ENCODE results near the gene SLC12A3.
A peak's percentile ranks its signal among the peaks of the same experiment; 100 is the strongest.

SLC12A3 gene

DNA sequence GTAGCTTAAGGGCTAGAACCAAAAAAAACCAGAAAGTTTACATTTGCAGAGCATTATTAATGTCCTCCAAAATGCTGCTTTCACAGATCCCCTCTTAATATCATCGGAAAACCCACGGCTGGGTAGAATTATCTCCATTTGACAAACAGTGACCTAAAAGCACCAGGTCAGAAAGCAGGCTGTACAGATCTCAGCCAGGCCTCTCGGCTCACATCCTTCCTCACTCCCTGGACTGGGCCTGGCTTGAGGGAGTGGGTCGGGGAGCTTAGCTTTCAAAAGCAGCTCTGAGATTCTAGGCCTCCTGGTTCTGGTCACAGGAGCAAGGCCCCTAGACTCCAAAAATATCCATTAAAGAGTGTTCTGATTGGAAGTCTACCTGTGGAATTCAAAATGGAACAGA, 9.1 kb upstream of the SLC12A3 start:
- Histone ChIP-seq H3K27ac (no peak overlapping the region), H3K4me1 (ENCODE audit: low read depth, poor library complexity, severe bottlenecking) (peaks cover 32% of the 10 kb centered on the region), H3K79me2 (ENCODE audit: insufficient read depth, low read depth) (no peaks in the 10 kb centered on the region)

DNA sequence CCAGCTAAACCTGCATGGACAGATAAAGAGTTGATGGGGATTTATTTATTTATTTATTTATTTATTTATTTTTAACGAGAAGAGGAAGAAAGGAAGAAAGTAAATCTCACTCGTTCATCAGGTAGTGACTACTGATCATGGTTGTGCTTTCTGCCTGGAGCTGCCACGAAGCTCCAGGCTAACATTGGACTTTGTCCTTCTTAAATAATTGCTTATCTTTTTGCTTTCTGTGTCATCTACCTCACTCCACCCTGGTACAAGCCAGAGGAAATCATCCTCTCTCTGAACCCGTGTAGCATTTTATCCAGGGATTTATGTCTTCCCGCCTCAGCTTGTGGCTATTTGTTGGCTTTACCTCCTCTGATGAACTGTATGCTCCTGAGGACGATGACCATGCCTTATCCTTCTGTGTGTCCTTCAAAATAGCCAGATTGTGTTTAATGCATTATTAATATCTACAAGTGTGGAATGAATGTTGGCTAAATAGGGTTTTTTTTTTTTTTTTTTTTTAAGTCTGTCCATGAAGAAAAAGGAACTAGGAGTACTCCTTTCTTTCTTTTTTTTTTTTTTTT, 8.0 kb upstream of the SLC12A3 start:
- Histone ChIP-seq H3K36me3 (ENCODE audit: insufficient read depth) (no peaks in the 10 kb centered on the region), H3K27me3 (ENCODE audit: insufficient read depth, low read depth) (no peaks in the 10 kb centered on the region), H3K9ac (no peak overlapping the region), H2AFZ (ENCODE audit: low read depth) (no peak overlapping the region), H3K4me2 (no peak overlapping the region), H3K4me1 (ENCODE audit: low read depth, poor library complexity, severe bottlenecking) (peaks cover 43% of the 10 kb centered on the region), H3K4me3 (IDR thresholded peaks at IDR 0.05; ENCODE audit: insufficient read depth, low read depth, low read length) (no peak overlapping the region), H3K79me2 (ENCODE audit: insufficient read depth, low read depth) (no peaks in the 10 kb centered on the region), H3K27ac (no peak overlapping the region), H4K20me1 (ENCODE audit: insufficient read depth) (no peaks in the 10 kb centered on the region)
- TF ChIP-seq, protein P1, sequence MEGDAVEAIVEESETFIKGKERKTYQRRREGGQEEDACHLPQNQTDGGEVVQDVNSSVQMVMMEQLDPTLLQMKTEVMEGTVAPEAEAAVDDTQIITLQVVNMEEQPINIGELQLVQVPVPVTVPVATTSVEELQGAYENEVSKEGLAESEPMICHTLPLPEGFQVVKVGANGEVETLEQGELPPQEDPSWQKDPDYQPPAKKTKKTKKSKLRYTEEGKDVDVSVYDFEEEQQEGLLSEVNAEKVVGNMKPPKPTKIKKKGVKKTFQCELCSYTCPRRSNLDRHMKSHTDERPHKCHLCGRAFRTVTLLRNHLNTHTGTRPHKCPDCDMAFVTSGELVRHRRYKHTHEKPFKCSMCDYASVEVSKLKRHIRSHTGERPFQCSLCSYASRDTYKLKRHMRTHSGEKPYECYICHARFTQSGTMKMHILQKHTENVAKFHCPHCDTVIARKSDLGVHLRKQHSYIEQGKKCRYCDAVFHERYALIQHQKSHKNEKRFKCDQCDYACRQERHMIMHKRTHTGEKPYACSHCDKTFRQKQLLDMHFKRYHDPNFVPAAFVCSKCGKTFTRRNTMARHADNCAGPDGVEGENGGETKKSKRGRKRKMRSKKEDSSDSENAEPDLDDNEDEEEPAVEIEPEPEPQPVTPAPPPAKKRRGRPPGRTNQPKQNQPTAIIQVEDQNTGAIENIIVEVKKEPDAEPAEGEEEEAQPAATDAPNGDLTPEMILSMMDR (conservative IDR thresholded peaks at IDR 0.05; ENCODE audit: low read depth, low read length) = no peak

More for the DNA sequence above, 9.1 kb upstream of the SLC12A3 start:
- Histone ChIP-seq H3K27me3 (ENCODE audit: insufficient read depth, low read depth) (no peaks in the 10 kb centered on the region), H3K4me2 (no peak overlapping the region), H2AFZ (ENCODE audit: low read depth) (no peak overlapping the region), H3K9ac (no peak overlapping the region), H3K36me3 (ENCODE audit: insufficient read depth) (no peaks in the 10 kb centered on the region), H4K20me1 (ENCODE audit: insufficient read depth) (no peaks in the 10 kb centered on the region), H3K4me3 (IDR thresholded peaks at IDR 0.05; ENCODE audit: insufficient read depth, low read depth, low read length) (no peak overlapping the region)
- TF ChIP-seq, protein P1 (conservative IDR thresholded peaks at IDR 0.05; ENCODE audit: low read depth, low read length) = no peak

- H3K27ac ChIP-seq = no peak overlapping the region
- H3K4me3 ChIP-seq (IDR thresholded peaks at IDR 0.05; ENCODE audit: insufficient read depth, low read depth, low read length) = no peak overlapping the region
- no peak overlapping the region for H2AFZ ChIP-seq (ENCODE audit: low read depth)
- peaks cover 57% of the 10 kb centered on the region for H3K4me1 ChIP-seq (ENCODE audit: low read depth, poor library complexity, severe bottlenecking)
- no peak overlapping the region for H3K9ac ChIP-seq
- no peak overlapping the region for H3K4me2 ChIP-seq
- TF ChIP-seq, protein P1 (conservative IDR thresholded peaks at IDR 0.05; ENCODE audit: low read depth, low read length) = no peak
- no peaks in the 10 kb centered on the region for H3K79me2 ChIP-seq (ENCODE audit: insufficient read depth, low read depth)
- no peaks in the 10 kb centered on the region for H3K27me3 ChIP-seq (ENCODE audit: insufficient read depth, low read depth)
- no peaks in the 10 kb centered on the region for H4K20me1 ChIP-seq (ENCODE audit: insufficient read depth)
- H3K36me3 ChIP-seq (ENCODE audit: insufficient read depth) = no peaks in the 10 kb centered on the region
These were observed 6.6 kb upstream of the SLC12A3 start for GRCh38 chr16:56858374-56858773.

- peak overlapping the region; percentile 67 for H3K27ac ChIP-seq
- no peak overlapping the region for H2AFZ ChIP-seq (ENCODE audit: low read depth)
- TF ChIP-seq, protein P1 (conservative IDR thresholded peaks at IDR 0.05; ENCODE audit: low read depth, low read length) = no peak
These were observed 5.4 kb upstream of the SLC12A3 start for GRCh38 chr16:56859636-56860035.

More at GRCh38 chr16:56859636-56860035, 5.4 kb upstream of the SLC12A3 start:
- Histone ChIP-seq H3K36me3 (ENCODE audit: insufficient read depth) (no peaks in the 10 kb centered on the region), H3K4me1 (ENCODE audit: low read depth, poor library complexity, severe bottlenecking) (peaks cover 61% of the 10 kb centered on the region), H3K4me3 (IDR thresholded peaks at IDR 0.05; ENCODE audit: insufficient read depth, low read depth, low read length) (no peak overlapping the region), H4K20me1 (ENCODE audit: insufficient read depth) (no peaks in the 10 kb centered on the region), H3K79me2 (ENCODE audit: insufficient read depth, low read depth) (no peaks in the 10 kb centered on the region), H3K27me3 (ENCODE audit: insufficient read depth, low read depth) (no peaks in the 10 kb centered on the region), H3K9ac (peak overlapping the region; percentile 18; the same call in 1 of the 2 replicates), H3K4me2 (peak overlapping the region; percentile 65; the same call in 1 of the 2 replicates)
